C4-2B (cell line): ENCODE measurements around the gene IL7R.

Source experiments
- CTCF ChIP-seq: fragments of 450-650 bp; conservative IDR thresholded peaks from 2 replicates; pipeline ENCODE4 v1.5.1; 2017; ENCODE audit warnings: mild to moderate bottlenecking
- ZFX ChIP-seq: fragments of 450-650 bp; IDR thresholded peaks from 2 replicates; pipeline ENCODE4 v1.6.1; 2017

- TF ChIP-seq CTCF (no peak), ZFX (no peak)
Observed at GRCh38 chr5:35921930-35922329, 65.2 kb downstream of the IL7R start.
